GM20000 (cell line): ENCODE measurements around the gene VAV1.
A peak's percentile ranks its signal among the peaks of the same experiment; 100 is the strongest.
"Not testable (repeated sequence)": the region's sequence is repeated elsewhere in the genome, so short reads cannot be mapped to it uniquely, and the experiment has no call there.

Experiments
- DNase-seq: peaks from one replicate; pipeline ENCODE4 v3.0.0; 2012; ENCODE audit warnings: low spot score
- TF ChIP-seq, protein P1 (sequence below): IDR thresholded peaks from 2 replicates; pipeline ENCODE4 v1.5.1; 2012; ENCODE audit warnings: mild to moderate bottlenecking, control low read depth; ENCODE audit errors: extremely low read depth, missing control alignments

VAV1 gene

DNA sequence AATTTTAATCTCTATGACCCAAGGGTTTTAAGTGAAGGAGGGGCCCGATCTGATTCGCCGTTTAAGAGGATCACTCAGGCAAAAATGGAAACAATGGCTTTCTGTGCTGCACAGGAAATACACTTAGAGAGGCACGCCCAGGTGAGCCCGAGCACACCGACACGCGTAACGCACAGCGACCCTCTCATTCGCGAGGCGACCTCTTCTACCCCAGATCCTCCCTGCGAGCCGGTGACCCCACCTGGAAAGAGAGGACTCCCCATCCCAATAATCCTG, 5.5 kb upstream of the VAV1 start:
- DNase-seq = no peak
- TF ChIP-seq, protein P1, sequence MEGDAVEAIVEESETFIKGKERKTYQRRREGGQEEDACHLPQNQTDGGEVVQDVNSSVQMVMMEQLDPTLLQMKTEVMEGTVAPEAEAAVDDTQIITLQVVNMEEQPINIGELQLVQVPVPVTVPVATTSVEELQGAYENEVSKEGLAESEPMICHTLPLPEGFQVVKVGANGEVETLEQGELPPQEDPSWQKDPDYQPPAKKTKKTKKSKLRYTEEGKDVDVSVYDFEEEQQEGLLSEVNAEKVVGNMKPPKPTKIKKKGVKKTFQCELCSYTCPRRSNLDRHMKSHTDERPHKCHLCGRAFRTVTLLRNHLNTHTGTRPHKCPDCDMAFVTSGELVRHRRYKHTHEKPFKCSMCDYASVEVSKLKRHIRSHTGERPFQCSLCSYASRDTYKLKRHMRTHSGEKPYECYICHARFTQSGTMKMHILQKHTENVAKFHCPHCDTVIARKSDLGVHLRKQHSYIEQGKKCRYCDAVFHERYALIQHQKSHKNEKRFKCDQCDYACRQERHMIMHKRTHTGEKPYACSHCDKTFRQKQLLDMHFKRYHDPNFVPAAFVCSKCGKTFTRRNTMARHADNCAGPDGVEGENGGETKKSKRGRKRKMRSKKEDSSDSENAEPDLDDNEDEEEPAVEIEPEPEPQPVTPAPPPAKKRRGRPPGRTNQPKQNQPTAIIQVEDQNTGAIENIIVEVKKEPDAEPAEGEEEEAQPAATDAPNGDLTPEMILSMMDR = no peak

GRCh38 chr19:6767357-6768235, 4.9 kb upstream of the VAV1 start, which contains the start of gene SH2D3A:
TSS of gene SH2D3A (minus strand) at chr19:6767435. CDS start at chr19:6763748, 3,687 bp downstream.
- peak; percentile 95 for DNase-seq
- TF ChIP-seq, protein P1 = no peak

DNA sequence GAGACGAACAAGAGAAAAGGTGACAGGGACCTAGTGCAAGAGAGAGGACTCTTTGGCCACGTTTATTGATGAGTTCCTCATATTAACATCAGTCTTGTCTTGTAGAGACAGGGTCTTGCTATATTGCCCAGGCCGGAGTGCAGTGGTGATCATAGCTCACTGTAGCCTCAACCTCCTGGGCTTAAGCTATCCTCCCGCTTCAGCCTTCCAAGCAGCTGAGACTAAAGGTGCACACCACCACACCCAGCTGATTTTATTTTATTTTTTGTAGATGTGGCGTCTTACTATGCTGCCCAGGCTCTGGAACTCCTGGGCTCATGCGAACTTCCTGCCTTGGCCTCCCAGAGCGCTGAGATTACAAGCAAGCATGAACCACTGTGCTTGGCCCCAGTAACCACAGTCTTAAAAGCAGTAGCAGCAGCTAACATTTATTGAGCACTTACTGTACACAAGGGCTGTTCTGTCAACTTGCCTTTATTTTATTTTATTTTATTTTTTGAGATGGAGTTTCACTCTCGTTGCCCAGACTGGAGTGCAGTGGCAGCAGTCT, 4.2 kb upstream of the VAV1 start:
- DNase-seq = no peak
- TF ChIP-seq, protein P1 = no peak

DNA sequence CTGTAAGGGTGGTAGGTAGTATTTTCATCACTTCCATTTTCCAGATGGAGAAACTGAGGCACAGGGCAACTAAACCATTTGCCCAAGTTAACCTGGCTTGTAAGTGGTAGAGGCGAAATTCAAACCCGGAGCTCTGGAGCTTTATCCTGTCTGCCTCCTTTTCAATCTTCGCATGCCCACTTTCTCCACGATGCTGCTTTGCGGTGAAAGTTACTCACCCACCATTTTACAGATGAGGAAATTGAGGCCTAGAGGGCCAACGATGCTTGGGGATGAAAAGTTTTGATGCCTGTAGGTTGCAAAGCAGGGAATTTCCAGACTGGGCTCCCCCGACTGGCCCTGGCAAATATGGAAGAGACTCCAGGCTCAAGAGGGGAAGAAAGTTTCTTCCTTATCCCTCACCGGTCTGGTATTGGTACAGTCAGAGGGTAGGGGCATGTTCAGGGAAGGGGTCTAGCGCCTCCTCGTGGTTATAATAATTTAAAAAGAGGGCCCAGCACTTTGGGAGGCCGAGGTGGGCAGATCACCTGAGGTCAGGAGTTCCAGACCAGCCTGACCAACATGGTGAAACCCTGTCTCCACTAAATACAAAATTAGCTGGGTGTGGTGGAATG, 3.4 kb upstream of the VAV1 start:
- TF ChIP-seq, protein P1 = no peak
- no peak for DNase-seq

DNA sequence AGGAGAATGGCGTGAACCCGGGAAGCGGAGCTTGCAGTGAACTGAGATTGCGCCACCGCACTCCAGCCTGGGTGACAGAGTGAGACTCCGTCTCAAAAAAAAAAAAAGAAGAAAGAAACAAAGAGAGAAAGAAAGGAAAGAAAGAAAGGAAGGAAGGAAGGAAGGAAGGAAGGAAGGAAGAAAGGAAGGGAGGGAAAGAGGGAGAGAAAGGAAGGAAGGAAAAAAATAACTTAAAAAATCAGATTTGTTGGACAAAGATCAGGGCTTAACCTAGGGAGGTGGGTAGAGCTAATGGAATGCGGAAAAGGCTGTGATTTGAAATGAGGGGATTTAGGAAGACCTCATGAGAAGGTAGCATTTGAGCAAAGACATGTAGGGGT, 870 bp upstream of the VAV1 start:
- not testable (repeated sequence) for DNase-seq

GRCh38 chr19:6772866-6773322, 386 bp downstream of the VAV1 start:
- TF ChIP-seq, protein P1 = no peak

GRCh38 chr19:6773323-6773931, 919 bp downstream of the VAV1 start:
- DNase-seq = peak; percentile 69
- TF ChIP-seq, protein P1 = no peak

More at GRCh38 chr19:6772866-6773322, 386 bp downstream of the VAV1 start:
- DNase-seq = no peak
